ENCODE data around the gene KLHL10.

GRCh38 chr17:41885733-41886132 is 48.1 kb downstream of the KLHL10 start:
- TF ChIP-seq CTCF (IDR thresholded peaks at IDR 0.05): no peak; the same call in 1 of the 2 replicates
- no peak for TF ChIP-seq REST (IDR thresholded peaks at IDR 0.05; ENCODE audit: insufficient read depth in 1 of 2, low read depth in 2 of 2, low read length in 1 of 2)
- TF ChIP-seq POLR2AphosphoS5 (IDR thresholded peaks at IDR 0.05; ENCODE audit: low read depth, low read length): no peak

Measured in Panc1 (cell line).